WTC11 (cell line): ENCODE results near the gene RARS2. TPM values are rescaled to one million over a fixed set of nuclear protein-coding genes. Genes with fewer than 3 reads are reported as not detected.

Experiments
- ATAC-seq: fragments of 200-7000 bp; cut with Tn5 transposase; 2 replicates; pipeline ENCODE4 v1.10.0; 2021; ENCODE audit warnings: mild to moderate bottlenecking, moderate library complexity
- CTCF ChIA-PET: fragments of 300-600 bp; sonication (Branson Sonifier 250); formaldehyde crosslinking; loops from one replicate; lab custom pipeline; 2021; ENCODE audit warnings: antibody characterized with exemption; lab: Charles Lee
- POLR2A ChIA-PET: fragments of 350-600 bp; sonication (Branson Sonifier 250); formaldehyde crosslinking; loops from one replicate; lab custom pipeline; 2021; ENCODE audit warnings: antibody characterized with exemption; lab: Charles Lee
- DNase-seq: peaks from one replicate; pipeline ENCODE4 v3.0.0; 2021; ENCODE audit warnings: low spot score
- H3K27ac Mint-ChIP-seq: 2 replicates; pipeline ENCODE4 v1.8.0; 2021; ENCODE audit warnings: mixed read lengths
- H3K27me3 Mint-ChIP-seq: 2 replicates; pipeline ENCODE4 v1.8.0; 2021; ENCODE audit warnings: low read depth, mild to moderate bottlenecking, moderate library complexity, mixed read lengths
- H3K36me3 Mint-ChIP-seq: 2 replicates; pipeline ENCODE4 v1.8.0; 2021; ENCODE audit warnings: mixed read lengths
- H3K4me1 Mint-ChIP-seq: 2 replicates; pipeline ENCODE4 v1.8.0; 2022; ENCODE audit warnings: mixed read lengths
- H3K4me3 Mint-ChIP-seq: 2 replicates; pipeline ENCODE4 v1.8.0; 2021; ENCODE audit warnings: mild to moderate bottlenecking, moderate library complexity, mixed read lengths
- H3K9me3 Mint-ChIP-seq: 2 replicates; pipeline ENCODE4 v1.8.0; 2021; ENCODE audit warnings: mixed read lengths
- ATF1 ChIP-seq: sonication (generic); formaldehyde crosslinking; IDR thresholded peaks from 2 replicates; pipeline ENCODE4 v1.8.1; 2023; ENCODE audit warnings: mild to moderate bottlenecking, moderate library complexity, missing genetic modification reagents
- CBFB ChIP-seq: sonication (generic); formaldehyde crosslinking; IDR thresholded peaks from 2 replicates; pipeline ENCODE4 v1.8.1; 2022; ENCODE audit warnings: mild to moderate bottlenecking, low read depth, missing genetic modification reagents
- ELF4 ChIP-seq: sonication (generic); formaldehyde crosslinking; IDR thresholded peaks from 2 replicates; pipeline ENCODE4 v1.8.1; 2022; ENCODE audit warnings: low read depth, mild to moderate bottlenecking, moderate library complexity, missing genetic modification reagents
- HMGA2 ChIP-seq: fragments of 250-450 bp; sonication (Bioruptor Pico); IDR thresholded peaks from 2 replicates; pipeline ENCODE4 v1.4.0; 2021; ENCODE audit warnings: mild to moderate bottlenecking, moderate library complexity
- NFE2L1 ChIP-seq: sonication (generic); formaldehyde crosslinking; IDR thresholded peaks from 2 replicates; pipeline ENCODE4 v1.8.1; 2023; ENCODE audit warnings: missing genetic modification reagents
- NR2C2 ChIP-seq: sonication (generic); formaldehyde crosslinking; IDR thresholded peaks from 2 replicates; pipeline ENCODE4 v1.8.0; 2022; ENCODE audit warnings: mild to moderate bottlenecking, missing genetic modification reagents
- RELA ChIP-seq: sonication (generic); formaldehyde crosslinking; IDR thresholded peaks from 2 replicates; pipeline ENCODE4 v1.8.1; 2022; ENCODE audit warnings: missing genetic modification reagents, mild to moderate bottlenecking, borderline replicate concordance
- RORB ChIP-seq: fragments of 250-450 bp; sonication (Bioruptor Pico); IDR thresholded peaks from 2 replicates; pipeline ENCODE4 v1.9.0; 2021; ENCODE audit warnings: mild to moderate bottlenecking
- SMAD3 ChIP-seq: sonication (generic); formaldehyde crosslinking; IDR thresholded peaks from 2 replicates; pipeline ENCODE4 v1.8.0; 2022; ENCODE audit warnings: missing genetic modification reagents, mild to moderate bottlenecking, borderline replicate concordance
- SP1 ChIP-seq: sonication (generic); formaldehyde crosslinking; conservative IDR thresholded peaks from 2 replicates; pipeline ENCODE4 v1.8.1; 2022; ENCODE audit warnings: missing genetic modification reagents
- TCF7 ChIP-seq: sonication (generic); formaldehyde crosslinking; IDR thresholded peaks from 2 replicates; pipeline ENCODE4 v1.8.0; 2022; ENCODE audit warnings: mild to moderate bottlenecking, low read depth, missing genetic modification reagents, moderate library complexity
- TP53 ChIP-seq: sonication (generic); formaldehyde crosslinking; IDR thresholded peaks from 2 replicates; pipeline ENCODE4 v1.8.1; 2023; ENCODE audit warnings: mild to moderate bottlenecking, missing genetic modification reagents
- ZNF219 ChIP-seq: sonication (generic); formaldehyde crosslinking; IDR thresholded peaks from 2 replicates; pipeline ENCODE4 v1.8.0; 2023; ENCODE audit warnings: missing genetic modification reagents, mild to moderate bottlenecking, borderline replicate concordance
- ZNF423 ChIP-seq: fragments of 250-450 bp; sonication (Bioruptor Pico); IDR thresholded peaks from 2 replicates; pipeline ENCODE4 v2.1.2; 2022; ENCODE audit warnings: mild to moderate bottlenecking, moderate library complexity
- total RNA-seq: library from RNA; stranded (reverse); gene quantifications from 3 replicates; pipeline ENCODE4 v1.2.3, GENCODE V29; 2021
- TF ChIP-seq, protein P1 (sequence below): sonication (generic); formaldehyde crosslinking; IDR thresholded peaks from 2 replicates; pipeline ENCODE4 v1.8.0; 2022; ENCODE audit warnings: mild to moderate bottlenecking, missing genetic modification reagents
- TF ChIP-seq, protein P2 (sequence below): sonication (generic); formaldehyde crosslinking; IDR thresholded peaks from 2 replicates; pipeline ENCODE4 v1.8.1; 2023; ENCODE audit warnings: mild to moderate bottlenecking, moderate library complexity, missing genetic modification reagents
- TF ChIP-seq, protein P3 (sequence below): sonication (generic); formaldehyde crosslinking; IDR thresholded peaks from 2 replicates; pipeline ENCODE4 v1.8.0; 2023; ENCODE audit warnings: missing genetic modification reagents
- TF ChIP-seq, protein P4 (sequence below): sonication (generic); formaldehyde crosslinking; IDR thresholded peaks from 2 replicates; pipeline ENCODE4 v1.8.1; 2023; ENCODE audit warnings: mild to moderate bottlenecking, missing genetic modification reagents, moderate library complexity
- TF ChIP-seq, protein P5 (sequence below): sonication (generic); formaldehyde crosslinking; IDR thresholded peaks from 2 replicates; pipeline ENCODE4 v1.8.1; 2023; ENCODE audit warnings: mild to moderate bottlenecking, missing genetic modification reagents
- TF ChIP-seq, protein P6 (sequence below): sonication (generic); formaldehyde crosslinking; IDR thresholded peaks from 2 replicates; pipeline ENCODE4 v1.8.0; 2022; ENCODE audit warnings: missing genetic modification reagents
- TF ChIP-seq, protein P7 (sequence below): fragments of 250-450 bp; sonication (Bioruptor Pico); IDR thresholded peaks from 2 replicates; pipeline ENCODE4 v1.9.0; 2021; ENCODE audit warnings: mild to moderate bottlenecking
- TF ChIP-seq, protein P8 (sequence below): fragments of 250-450 bp; sonication (Bioruptor Pico); IDR thresholded peaks from 2 replicates; pipeline ENCODE4 v1.8.0; 2021; ENCODE audit warnings: mild to moderate bottlenecking
- TF ChIP-seq, protein P9 (sequence below): sonication (generic); formaldehyde crosslinking; IDR thresholded peaks from 2 replicates; pipeline ENCODE4 v1.8.0; 2023; ENCODE audit warnings: mild to moderate bottlenecking, missing genetic modification reagents

RARS2 gene
- total RNA-seq, 1 experiment from 2014 or later = 32.9 TPM

DNA sequence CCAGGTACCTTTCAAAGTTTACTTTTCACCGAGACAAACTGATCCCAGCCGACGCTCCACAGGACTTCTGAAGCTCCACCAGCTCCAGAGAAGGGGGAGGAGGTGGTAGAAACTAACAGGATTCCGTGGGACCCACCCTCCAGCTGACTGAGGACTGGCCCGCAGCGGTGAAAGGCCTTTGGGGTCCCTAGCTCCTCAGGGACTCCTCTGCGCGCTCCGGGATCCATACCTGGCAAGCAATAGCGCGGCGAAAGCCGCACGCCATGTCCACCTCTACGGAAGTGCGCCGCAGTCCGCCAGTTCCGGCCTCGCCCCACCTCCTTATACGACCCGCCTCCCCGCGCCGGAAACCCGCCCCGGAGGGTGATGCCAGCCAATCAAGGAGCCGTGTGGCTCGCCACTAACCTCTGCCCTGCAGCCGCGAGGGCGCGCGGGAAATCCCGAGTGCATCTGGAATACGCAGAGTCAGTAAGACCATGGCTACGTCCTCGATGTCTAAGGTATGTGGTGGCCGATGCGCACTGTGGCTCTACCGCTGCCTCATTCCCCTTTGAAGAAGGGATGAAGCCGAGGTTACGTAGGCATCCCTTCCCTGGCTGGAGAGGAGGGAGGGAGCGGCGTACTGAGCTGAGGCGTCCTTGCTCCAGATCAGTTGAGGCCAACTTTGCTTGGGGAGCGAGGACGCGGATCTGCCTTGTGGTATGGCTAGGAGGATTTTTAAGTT is at the start of gene RARS2, which contains the start of gene ORC3 (continued):
- TF ChIP-seq, protein P1, sequence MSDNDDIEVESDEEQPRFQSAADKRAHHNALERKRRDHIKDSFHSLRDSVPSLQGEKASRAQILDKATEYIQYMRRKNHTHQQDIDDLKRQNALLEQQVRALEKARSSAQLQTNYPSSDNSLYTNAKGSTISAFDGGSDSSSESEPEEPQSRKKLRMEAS = peak; percentile 91
- TF ChIP-seq, protein P2, sequence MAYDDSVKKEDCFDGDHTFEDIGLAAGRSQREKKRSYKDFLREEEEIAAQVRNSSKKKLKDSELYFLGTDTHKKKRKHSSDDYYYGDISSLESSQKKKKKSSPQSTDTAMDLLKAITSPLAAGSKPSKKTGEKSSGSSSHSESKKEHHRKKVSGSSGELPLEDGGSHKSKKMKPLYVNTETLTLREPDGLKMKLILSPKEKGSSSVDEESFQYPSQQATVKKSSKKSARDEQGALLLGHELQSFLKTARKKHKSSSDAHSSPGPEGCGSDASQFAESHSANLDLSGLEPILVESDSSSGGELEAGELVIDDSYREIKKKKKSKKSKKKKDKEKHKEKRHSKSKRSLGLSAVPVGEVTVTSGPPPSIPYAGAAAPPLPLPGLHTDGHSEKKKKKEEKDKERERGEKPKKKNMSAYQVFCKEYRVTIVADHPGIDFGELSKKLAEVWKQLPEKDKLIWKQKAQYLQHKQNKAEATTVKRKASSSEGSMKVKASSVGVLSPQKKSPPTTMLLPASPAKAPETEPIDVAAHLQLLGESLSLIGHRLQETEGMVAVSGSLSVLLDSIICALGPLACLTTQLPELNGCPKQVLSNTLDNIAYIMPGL (CRISPR knock-in tag) = 0 out of 2 replicates have a peak, but pooled peaks have one; percentile 27
- TF ChIP-seq TCF7 (CRISPR knock-in tag) (peak; percentile 61; the same call in 1 of the 2 replicates), TP53 (CRISPR knock-in tag) (no peak), CBFB (CRISPR knock-in tag) (no peak), NFE2L1 (peak; percentile 84; the same call in 1 of the 2 replicates), ELF4 (CRISPR knock-in tag) (no peak), HMGA2 (no peak), RORB (CRISPR knock-in tag) (no peak), SMAD3 (0 out of 2 replicates have a peak, but pooled peaks have one; percentile 15), SP1 (CRISPR knock-in tag) (peak; percentile 84), NR2C2 (CRISPR knock-in tag) (peak; percentile 78), RELA (CRISPR knock-in tag) (no peak)
- TF ChIP-seq, protein P3, sequence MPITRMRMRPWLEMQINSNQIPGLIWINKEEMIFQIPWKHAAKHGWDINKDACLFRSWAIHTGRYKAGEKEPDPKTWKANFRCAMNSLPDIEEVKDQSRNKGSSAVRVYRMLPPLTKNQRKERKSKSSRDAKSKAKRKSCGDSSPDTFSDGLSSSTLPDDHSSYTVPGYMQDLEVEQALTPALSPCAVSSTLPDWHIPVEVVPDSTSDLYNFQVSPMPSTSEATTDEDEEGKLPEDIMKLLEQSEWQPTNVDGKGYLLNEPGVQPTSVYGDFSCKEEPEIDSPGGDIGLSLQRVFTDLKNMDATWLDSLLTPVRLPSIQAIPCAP (CRISPR knock-in tag) = 0 out of 2 replicates have a peak, but pooled peaks have one; percentile 57

DNA sequence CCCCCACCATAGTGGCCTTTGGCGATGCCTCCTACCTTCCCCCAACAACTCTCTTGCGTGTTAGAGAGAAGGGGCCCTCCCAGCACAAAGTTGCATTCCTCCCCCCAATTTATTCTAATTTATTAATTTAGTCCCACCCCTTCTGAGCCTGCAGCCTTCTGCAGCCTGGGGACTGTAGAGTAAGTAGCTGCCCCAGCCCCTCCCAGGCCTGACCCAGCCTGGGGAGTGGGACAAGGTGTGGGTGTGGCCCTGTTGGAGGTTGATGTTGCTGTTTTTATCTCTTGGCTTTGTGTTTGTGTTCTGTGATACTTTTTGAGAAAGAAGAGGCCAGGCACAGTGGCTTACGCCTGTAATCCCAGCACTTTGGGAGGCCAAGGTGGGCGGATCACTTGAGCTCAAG is 49.6 kb upstream of the RARS2 start:
- ATAC-seq (peak; percentile 61), DNase-seq (no peak)
- CTCF ChIA-PET = no interaction called here
- H3K4me3 Mint-ChIP-seq = no peak overlapping the region
- POLR2A ChIA-PET = interaction anchor here (0.6 kb wide), 1 partner anchor 446 kb away, joined by 3 read pairs; no protein-coding TSS in a partner anchor
- H3K4me1 Mint-ChIP-seq = peaks cover 4% of the 10 kb centered on the region; the same call in 1 of the 2 replicates
- peaks cover 35% of the 10 kb centered on the region for H3K36me3 Mint-ChIP-seq
- H3K27ac Mint-ChIP-seq = no peak overlapping the region
- no peaks in the 10 kb centered on the region for H3K9me3 Mint-ChIP-seq
- no peaks in the 10 kb centered on the region for H3K27me3 Mint-ChIP-seq
- TF ChIP-seq, protein P4, sequence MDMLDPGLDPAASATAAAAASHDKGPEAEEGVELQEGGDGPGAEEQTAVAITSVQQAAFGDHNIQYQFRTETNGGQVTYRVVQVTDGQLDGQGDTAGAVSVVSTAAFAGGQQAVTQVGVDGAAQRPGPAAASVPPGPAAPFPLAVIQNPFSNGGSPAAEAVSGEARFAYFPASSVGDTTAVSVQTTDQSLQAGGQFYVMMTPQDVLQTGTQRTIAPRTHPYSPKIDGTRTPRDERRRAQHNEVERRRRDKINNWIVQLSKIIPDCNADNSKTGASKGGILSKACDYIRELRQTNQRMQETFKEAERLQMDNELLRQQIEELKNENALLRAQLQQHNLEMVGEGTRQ (CRISPR knock-in tag) = no peak
- TF ChIP-seq, protein P5, sequence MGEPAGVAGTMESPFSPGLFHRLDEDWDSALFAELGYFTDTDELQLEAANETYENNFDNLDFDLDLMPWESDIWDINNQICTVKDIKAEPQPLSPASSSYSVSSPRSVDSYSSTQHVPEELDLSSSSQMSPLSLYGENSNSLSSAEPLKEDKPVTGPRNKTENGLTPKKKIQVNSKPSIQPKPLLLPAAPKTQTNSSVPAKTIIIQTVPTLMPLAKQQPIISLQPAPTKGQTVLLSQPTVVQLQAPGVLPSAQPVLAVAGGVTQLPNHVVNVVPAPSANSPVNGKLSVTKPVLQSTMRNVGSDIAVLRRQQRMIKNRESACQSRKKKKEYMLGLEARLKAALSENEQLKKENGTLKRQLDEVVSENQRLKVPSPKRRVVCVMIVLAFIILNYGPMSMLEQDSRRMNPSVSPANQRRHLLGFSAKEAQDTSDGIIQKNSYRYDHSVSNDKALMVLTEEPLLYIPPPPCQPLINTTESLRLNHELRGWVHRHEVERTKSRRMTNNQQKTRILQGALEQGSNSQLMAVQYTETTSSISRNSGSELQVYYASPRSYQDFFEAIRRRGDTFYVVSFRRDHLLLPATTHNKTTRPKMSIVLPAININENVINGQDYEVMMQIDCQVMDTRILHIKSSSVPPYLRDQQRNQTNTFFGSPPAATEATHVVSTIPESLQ (CRISPR knock-in tag) = no peak
- TF ChIP-seq ATF1 (CRISPR knock-in tag) = no peak
- no peak for TF ChIP-seq ZNF219 (CRISPR knock-in tag)
- no peak for TF ChIP-seq ZNF423 (CRISPR knock-in tag)
- TF ChIP-seq, protein P6, sequence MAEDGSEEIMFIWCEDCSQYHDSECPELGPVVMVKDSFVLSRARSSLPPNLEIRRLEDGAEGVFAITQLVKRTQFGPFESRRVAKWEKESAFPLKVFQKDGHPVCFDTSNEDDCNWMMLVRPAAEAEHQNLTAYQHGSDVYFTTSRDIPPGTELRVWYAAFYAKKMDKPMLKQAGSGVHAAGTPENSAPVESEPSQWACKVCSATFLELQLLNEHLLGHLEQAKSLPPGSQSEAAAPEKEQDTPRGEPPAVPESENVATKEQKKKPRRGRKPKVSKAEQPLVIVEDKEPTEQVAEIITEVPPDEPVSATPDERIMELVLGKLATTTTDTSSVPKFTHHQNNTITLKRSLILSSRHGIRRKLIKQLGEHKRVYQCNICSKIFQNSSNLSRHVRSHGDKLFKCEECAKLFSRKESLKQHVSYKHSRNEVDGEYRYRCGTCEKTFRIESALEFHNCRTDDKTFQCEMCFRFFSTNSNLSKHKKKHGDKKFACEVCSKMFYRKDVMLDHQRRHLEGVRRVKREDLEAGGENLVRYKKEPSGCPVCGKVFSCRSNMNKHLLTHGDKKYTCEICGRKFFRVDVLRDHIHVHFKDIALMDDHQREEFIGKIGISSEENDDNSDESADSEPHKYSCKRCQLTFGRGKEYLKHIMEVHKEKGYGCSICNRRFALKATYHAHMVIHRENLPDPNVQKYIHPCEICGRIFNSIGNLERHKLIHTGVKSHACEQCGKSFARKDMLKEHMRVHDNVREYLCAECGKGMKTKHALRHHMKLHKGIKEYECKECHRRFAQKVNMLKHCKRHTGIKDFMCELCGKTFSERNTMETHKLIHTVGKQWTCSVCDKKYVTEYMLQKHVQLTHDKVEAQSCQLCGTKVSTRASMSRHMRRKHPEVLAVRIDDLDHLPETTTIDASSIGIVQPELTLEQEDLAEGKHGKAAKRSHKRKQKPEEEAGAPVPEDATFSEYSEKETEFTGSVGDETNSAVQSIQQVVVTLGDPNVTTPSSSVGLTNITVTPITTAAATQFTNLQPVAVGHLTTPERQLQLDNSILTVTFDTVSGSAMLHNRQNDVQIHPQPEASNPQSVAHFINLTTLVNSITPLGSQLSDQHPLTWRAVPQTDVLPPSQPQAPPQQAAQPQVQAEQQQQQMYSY (CRISPR knock-in tag) = no peak
- TF ChIP-seq, protein P7, sequence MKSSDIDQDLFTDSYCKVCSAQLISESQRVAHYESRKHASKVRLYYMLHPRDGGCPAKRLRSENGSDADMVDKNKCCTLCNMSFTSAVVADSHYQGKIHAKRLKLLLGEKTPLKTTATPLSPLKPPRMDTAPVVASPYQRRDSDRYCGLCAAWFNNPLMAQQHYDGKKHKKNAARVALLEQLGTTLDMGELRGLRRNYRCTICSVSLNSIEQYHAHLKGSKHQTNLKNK = no peak
- TF ChIP-seq, protein P8, sequence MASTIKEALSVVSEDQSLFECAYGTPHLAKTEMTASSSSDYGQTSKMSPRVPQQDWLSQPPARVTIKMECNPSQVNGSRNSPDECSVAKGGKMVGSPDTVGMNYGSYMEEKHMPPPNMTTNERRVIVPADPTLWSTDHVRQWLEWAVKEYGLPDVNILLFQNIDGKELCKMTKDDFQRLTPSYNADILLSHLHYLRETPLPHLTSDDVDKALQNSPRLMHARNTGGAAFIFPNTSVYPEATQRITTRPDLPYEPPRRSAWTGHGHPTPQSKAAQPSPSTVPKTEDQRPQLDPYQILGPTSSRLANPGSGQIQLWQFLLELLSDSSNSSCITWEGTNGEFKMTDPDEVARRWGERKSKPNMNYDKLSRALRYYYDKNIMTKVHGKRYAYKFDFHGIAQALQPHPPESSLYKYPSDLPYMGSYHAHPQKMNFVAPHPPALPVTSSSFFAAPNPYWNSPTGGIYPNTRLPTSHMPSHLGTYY (CRISPR knock-in tag) = no peak
- TF ChIP-seq, protein P9, sequence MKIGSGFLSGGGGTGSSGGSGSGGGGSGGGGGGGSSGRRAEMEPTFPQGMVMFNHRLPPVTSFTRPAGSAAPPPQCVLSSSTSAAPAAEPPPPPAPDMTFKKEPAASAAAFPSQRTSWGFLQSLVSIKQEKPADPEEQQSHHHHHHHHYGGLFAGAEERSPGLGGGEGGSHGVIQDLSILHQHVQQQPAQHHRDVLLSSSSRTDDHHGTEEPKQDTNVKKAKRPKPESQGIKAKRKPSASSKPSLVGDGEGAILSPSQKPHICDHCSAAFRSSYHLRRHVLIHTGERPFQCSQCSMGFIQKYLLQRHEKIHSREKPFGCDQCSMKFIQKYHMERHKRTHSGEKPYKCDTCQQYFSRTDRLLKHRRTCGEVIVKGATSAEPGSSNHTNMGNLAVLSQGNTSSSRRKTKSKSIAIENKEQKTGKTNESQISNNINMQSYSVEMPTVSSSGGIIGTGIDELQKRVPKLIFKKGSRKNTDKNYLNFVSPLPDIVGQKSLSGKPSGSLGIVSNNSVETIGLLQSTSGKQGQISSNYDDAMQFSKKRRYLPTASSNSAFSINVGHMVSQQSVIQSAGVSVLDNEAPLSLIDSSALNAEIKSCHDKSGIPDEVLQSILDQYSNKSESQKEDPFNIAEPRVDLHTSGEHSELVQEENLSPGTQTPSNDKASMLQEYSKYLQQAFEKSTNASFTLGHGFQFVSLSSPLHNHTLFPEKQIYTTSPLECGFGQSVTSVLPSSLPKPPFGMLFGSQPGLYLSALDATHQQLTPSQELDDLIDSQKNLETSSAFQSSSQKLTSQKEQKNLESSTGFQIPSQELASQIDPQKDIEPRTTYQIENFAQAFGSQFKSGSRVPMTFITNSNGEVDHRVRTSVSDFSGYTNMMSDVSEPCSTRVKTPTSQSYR = no peak
